ENCODE measurements around the gene KIDINS220.

KIDINS220 gene

GRCh38 chr2:8836971-8837794 lies at the start of gene KIDINS220:
Gene KIDINS220 (minus strand): TSS chr2:8837613. CDS start chr2:8827093, 10,520 bp downstream.
- DNase-seq: peak; percentile 76

- DNase-seq: no peak
Observed at GRCh38 chr2:8886876-8887275, 49.5 kb upstream of the KIDINS220 start.

- no peak for DNase-seq
Observed at GRCh38 chr2:8886202-8886518, 48.7 kb upstream of the KIDINS220 start.

GRCh38 chr2:8885449-8886201 lies 48.2 kb upstream of the KIDINS220 start:
- DNase-seq: no peak

DNA sequence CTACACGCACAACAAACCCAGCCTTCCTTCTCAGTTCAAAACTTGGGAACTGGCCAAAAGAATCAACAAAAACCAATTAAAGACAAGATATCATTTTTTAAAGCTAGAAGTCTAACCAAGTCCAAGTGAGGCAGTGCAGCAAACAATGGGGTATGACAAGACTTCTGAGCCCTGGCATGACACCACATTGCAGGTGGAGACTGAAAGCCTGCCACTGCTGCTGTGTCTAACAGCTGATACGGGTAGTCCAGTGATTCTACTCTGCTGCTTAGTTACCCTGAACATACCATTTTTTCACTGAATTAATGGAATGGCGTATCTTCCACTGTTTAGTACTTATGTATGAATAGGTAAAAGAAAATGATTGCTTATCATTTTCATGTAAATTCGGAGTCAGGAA lies 47.4 kb upstream of the KIDINS220 start:
- no peak for DNase-seq

GRCh38 chr2:8882094-8882493 lies 44.7 kb upstream of the KIDINS220 start:
- DNase-seq: no peak

- no peak for DNase-seq
Observed at GRCh38 chr2:8877894-8878293, 40.5 kb upstream of the KIDINS220 start.

DNA sequence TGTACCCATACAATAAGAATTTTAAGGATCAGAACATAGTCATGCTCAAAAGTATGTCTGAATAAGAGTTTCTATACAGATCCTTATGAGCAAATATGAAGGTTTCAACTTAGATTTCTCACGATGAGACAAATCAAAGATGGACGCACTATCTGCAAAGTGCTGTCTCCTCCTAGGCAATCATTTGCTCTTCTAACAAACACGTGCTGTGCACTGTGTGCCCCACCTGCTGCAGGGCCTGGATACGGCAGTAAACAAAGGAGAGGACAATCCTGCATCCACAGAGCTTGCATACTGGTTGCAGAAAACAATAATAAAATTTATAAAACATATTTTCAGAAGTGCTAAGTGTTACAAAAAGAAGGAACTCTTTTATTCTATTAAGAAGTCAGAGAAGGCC lies 39.9 kb upstream of the KIDINS220 start:
- DNase-seq: no peak

GRCh38 chr2:8876628-8877027 lies 39.2 kb upstream of the KIDINS220 start:
- no peak for DNase-seq

DNA sequence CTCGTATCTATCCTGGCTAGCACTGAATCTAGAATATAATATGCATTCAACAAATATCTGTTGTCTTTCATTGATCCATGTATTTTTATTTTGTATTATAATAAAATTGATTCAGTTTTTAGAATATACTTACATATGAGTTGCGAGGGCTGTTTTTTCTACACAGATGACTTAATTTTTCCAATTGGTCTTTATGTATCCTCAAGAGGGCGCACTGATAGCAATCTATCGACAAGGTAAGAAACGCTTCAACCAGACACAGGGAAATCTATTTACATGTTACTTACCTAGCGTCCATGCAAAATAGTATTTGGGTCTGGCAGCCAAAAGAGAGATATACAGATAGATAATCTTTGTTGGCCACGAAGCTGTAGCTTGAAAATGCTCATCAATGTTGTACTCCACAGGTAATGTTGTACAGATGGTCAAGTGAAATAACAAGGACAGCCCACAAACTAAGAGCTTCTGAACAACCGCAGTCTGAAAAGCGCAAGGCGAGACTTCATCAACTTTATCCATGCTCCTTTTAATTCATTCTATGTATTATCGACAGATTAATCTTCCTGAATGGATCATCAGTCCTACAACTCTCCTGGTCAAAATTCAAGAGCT lies 35.5 kb upstream of the KIDINS220 start:
- DNase-seq: no peak

DNA sequence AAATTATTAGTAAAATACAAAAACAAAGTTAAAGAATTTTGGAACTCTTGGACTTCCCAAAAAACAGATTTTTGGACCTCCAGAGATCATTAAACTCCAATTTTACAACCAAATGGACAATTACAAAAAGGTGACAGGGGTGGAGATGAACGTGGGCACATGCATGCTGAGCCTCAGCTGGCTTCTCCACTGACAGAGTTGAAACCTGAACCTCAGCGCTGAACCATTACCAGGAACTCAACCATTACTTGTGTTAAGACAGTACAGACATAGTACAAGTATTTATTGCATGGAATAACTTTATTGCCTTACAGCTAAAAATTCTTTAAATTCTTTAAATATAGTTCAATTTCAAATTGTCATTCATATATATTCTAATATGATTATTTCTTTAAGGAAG lies 33.0 kb upstream of the KIDINS220 start:
- no peak for DNase-seq

DNA sequence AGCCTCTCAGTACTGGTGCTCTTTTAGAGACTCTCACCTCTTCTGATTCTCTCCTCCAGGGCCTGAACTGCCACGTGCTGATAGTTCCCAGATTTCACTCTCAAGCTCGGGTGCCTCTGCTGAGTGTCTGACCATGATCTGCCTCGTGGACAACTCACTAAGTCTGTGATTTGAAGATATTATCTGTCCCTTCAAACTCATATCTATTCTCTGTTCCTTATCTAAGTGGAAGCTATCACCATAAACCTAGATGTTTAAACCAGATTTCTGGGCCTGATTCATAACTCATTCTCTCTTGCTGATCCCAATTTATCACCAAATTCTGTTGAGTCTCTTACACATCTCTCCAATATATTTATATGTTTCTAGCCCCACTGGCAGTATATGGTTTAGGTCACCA lies 29.9 kb upstream of the KIDINS220 start:
- DNase-seq: no peak

DNA sequence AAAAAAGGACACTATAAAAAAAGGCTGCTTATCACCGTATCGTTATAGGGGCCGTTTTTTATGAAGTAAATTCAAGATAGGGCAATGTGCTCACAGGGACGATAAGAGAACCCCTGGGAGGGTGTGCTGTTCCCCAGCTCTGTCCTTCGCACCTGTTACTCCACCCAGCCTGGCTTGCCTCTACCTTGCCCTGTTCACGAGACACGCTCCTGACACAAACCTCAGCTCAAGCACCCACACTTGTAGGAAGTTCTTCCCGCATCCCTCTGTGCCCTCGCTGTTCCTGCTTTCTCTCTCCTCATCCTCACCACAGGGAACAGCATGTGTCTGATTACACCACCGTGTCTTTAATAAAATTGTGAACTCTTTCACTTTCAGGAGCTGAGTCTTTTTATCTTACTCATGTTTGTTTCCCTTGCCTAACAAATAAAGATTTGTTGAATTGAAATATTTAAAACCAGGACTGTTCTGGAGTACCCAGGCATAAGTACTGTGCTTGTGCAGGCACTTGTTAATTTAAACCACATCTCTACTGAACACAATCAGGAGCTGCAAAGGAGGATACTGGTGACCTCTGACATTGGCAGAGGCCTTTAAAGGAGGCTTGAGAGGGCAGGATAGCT lies 26.0 kb upstream of the KIDINS220 start:
- DNase-seq: no peak

DNA sequence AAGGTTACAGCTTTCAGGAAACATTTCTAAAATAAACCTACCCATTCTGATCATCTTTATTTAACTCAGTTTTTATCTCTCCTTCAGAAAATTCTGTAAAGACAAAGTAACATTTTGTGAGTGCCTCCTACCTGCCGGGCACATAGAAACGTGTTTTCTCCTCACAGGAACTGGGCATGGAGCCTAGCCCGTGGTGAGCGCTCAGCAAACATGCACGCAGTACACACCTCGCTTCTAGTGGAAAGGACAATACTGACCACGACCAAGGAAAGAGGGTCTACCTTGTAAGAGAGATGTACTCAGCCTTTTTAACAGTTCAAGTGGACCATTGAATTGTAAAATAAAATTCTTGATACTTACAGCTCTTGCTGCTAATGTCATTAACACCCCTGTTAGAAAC lies 24.8 kb upstream of the KIDINS220 start:
- no peak for DNase-seq

DNA sequence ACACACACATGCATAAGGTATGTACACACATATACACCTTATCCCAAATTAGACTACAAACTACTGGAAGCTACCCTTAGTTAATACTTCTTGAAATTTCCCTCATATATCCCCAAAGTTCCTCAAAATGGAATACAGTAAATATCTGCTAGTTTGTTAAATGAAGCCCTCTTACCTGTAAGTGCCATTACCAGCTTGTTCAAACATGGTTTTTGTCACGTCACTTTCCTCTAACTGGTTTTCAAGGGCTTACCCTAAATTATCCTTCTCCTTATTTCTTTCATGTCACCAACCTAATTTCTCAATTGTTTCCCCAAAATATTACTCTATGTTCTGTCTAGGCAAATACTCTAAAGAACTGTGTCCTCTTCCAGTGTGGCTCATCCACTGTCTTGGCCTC lies 24.4 kb upstream of the KIDINS220 start:
- no peak for DNase-seq

DNA sequence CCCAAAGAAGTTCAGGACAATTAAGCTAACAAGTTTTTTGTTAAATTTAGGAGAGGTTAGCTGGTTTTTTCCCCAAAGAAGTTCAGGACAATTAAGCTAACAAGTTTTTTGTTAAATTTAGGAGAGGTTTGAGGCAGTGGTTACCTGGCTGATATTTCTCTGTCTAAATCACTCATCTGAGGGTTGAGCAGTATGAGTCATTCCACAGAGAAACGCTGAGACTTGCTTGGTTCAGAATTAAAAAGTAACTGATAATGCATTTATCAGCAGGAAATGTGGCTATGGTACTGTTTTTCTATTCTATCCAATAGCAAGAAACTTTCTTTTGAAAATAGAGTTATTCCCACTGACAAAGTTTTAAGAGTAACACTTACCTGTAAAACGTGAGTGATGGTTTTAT lies 22.8 kb upstream of the KIDINS220 start:
- no peak for DNase-seq

DNA sequence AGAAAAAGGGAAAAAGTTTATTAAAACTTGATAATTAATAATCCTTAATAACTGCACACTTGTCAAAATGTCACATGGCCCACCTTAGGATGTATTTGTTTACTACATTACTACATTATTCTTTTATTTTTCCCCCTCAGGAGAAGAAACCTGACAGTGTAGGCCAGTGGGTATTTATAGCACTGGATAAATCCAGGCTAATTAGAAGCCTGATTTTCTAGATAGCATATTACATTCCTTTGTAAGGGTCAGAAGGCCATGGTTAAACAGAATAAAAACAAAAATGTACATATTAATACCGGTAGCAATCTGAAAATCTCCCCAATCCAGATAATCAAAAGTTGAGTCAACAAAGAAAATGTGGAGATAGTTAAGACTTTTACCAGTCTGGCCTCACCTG lies 21.5 kb upstream of the KIDINS220 start:
- DNase-seq: no peak

- DNase-seq: no peak
Observed at GRCh38 chr2:8858264-8858663, 20.9 kb upstream of the KIDINS220 start.

GRCh38 chr2:8857709-8858108 lies 20.3 kb upstream of the KIDINS220 start:
- no peak for DNase-seq

DNA sequence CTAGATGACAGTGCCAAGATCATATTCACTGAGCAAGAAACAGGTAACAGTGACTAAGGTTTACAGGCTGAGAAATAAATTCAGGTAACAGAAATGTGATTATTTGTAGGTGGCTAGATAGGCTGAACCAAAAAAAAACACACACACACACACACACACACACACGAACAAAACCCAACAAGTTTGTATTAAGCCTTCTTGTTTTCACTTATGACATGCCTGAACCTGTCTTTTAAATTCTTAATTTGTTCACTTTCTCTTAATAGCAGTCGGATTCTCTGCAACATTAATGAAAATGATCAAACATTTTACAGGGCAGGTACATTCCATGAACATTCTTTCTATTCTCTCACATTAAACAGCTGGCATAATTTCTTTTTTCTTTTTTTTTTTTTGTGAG lies 18.8 kb upstream of the KIDINS220 start:
- DNase-seq: no peak

DNA sequence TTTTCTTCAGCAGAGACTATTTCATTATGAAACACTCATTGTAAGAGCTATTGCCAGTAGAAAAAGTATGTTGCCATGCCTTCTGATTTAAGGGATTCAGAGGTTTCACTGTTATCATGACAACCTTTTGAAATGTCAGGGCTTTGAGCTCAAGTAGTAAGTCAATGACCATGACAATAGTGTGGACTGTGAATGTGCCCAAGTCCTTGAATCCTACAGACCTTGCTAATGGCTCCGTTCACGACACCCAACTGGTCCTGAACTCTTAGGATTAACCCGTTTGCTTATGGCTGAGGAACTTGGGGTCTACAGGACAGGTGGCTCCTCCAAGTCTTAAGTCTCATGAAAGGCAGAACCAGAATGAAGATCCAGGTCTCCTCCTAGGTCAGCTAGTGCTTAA lies 17.6 kb upstream of the KIDINS220 start:
- no peak for DNase-seq

- DNase-seq: no peak
Observed at GRCh38 chr2:8853426-8853825, 16.0 kb upstream of the KIDINS220 start.

DNA sequence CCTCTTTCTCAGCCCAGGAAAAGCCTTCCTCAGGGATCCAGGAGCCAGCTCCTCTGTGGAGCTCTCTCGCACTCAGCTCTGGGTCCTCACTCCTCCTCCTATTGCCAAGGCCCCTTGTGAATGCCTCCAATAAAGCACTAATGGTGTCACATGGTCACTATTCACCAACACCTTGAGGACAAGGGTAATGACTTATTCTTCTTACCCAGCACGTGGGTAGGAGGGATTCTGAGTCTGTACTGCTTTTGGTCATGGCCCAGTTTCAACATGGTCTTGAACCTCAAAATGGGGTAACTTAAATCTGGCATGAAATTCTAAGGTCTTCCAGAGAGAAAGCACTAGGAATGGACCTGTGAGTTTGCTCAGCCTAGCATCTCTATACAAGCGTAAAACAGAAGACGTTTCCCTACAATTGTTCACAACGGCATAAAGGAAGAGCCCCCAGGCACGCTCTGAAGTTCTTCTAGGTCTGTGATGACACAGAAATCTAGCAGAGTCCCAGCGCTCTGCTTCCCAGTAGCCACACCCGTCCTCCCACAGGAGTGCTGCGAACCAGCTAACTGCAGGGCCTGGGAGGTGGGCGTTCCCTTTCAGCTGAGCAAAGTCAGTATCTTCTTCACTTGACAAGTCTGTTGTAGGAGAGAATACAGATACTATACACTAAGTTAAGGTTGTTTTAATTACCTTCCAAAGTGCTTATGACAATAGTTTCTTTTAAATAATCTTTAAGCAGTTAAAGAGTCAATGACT lies 14.6 kb upstream of the KIDINS220 start:
- no peak for DNase-seq
